Panc1 (cell line): ENCODE results near the gene CA9. TPM values are rescaled to one million over a fixed set of nuclear protein-coding genes. Genes with fewer than 3 reads are reported as not detected.

Experiments used
- ATAC-seq: fragments of 200-7000 bp; cut with Tn5 transposase; 2 replicates; pipeline ENCODE4 v1.9.1; 2020; ENCODE audit warnings: mild to moderate bottlenecking, moderate library complexity
- BruUV-seq: library from RNA; stranded (reverse); fragments of 400-500 nt; replicated peaks from 2 replicates; lab custom pipeline; 2021; lab: Mats Ljungman, UMichigan
- CTCF ChIA-PET: fragments of 300-600 bp; sonication (Branson Sonifier 250); formaldehyde crosslinking; loops from one replicate; lab custom pipeline; 2022; ENCODE audit warnings: antibody characterized with exemption; lab: Charles Lee
- POLR2A ChIA-PET: fragments of 300-600 bp; sonication (Branson Sonifier 250); formaldehyde crosslinking; loops from one replicate; lab custom pipeline; 2022; ENCODE audit warnings: antibody characterized with exemption; lab: Charles Lee
- DNase-seq: peaks from one replicate; pipeline ENCODE4 v3.0.0-alpha.2; 2010; ENCODE audit warnings: low read depth, low spot score
- H3K27ac ChIP-seq: 2 replicates; pipeline ENCODE4 v1.5.1; 2011; ENCODE audit warnings: mild to moderate bottlenecking, low read length, inconsistent platforms
- H3K27me3 ChIP-seq: fragments of 200-500 bp; sonication (Bioruptor generic); 2 replicates; pipeline ENCODE4 v1.6.0; 2014; ENCODE audit warnings: low read length, inconsistent platforms; ENCODE audit not compliant: control insufficient read depth, insufficient read depth
- H3K36me3 ChIP-seq: fragments of 200-500 bp; sonication (Bioruptor generic); 2 replicates; pipeline ENCODE4 v1.5.1; 2014; ENCODE audit warnings: inconsistent platforms, mild to moderate bottlenecking, low read length, moderate library complexity; ENCODE audit not compliant: control insufficient read depth, insufficient read depth
- H3K4me1 ChIP-seq: 2 replicates; pipeline ENCODE4 v1.5.1; 2011; ENCODE audit warnings: inconsistent platforms, mild to moderate bottlenecking, low read length, moderate library complexity; ENCODE audit not compliant: control insufficient read depth, insufficient read depth
- H3K4me3 ChIP-seq, 2 experiments: 2 replicates each; pipeline ENCODE4 v1.5.1; 2011 to 2012; ENCODE audit warnings: low read depth in 2 of 2, low read length in 2 of 2, mild to moderate bottlenecking in 2 of 2, inconsistent platforms in 1 of 2, moderate library complexity in 1 of 2
- H3K9me3 ChIP-seq: fragments of 200-500 bp; sonication (Bioruptor generic); 2 replicates; pipeline ENCODE4 v1.5.1; 2014; ENCODE audit warnings: low read depth, mild to moderate bottlenecking, inconsistent platforms, low read length, moderate library complexity; ENCODE audit not compliant: control insufficient read depth, insufficient read depth
- POLR2AphosphoS5 ChIP-seq: IDR thresholded peaks from 2 replicates; pipeline ENCODE4 v1.6.1; 2012; ENCODE audit warnings: mild to moderate bottlenecking, low read depth, low read length, moderate library complexity
- SIN3A ChIP-seq: IDR thresholded peaks from 2 replicates; pipeline ENCODE4 v1.6.1; 2012; ENCODE audit warnings: low read depth, mild to moderate bottlenecking, low read length, moderate library complexity, borderline replicate concordance; ENCODE audit not compliant: insufficient read depth
- TCF7L2 ChIP-seq: IDR thresholded peaks from 2 replicates; pipeline ENCODE4 v1.6.1; 2011; ENCODE audit warnings: mild to moderate bottlenecking, low read depth, low read length, inconsistent platforms
- in situ Hi-C: cut with HindIII; loops from 2 replicates; pipeline ENCODE4 v1.10.0; 2016; ENCODE audit warnings: low sequenced_read_pairs, low pct_unique_long_range_greater_than_20kb
- intact Hi-C: fragments of 100-400 bp; cut with micrococcal nuclease; formaldehyde crosslinking; loops from one replicate; pipeline ENCODE4 v1.10.0; 2022; ENCODE audit not compliant: unreplicated experiment
- total RNA-seq: library from RNA; stranded (reverse); gene quantifications from one replicate; pipeline ENCODE4 v1.2.1, GENCODE V29; 2021; ENCODE audit not compliant: unreplicated experiment
- TF ChIP-seq, protein P1 (sequence below): fragments of 450-650 bp; IDR thresholded peaks from 2 replicates; pipeline ENCODE4 v1.5.1; 2017; ENCODE audit warnings: mild to moderate bottlenecking
- TF ChIP-seq, protein P2 (sequence below), 2 experiments: IDR thresholded peaks; 2 replicates each; pipeline ENCODE4 v1.6.1; 2011 to 2012; ENCODE audit warnings: low read depth in 2 of 2, control low read depth in 1 of 2, low read length in 1 of 2, mild to moderate bottlenecking in 1 of 2, moderate library complexity in 1 of 2; ENCODE audit not compliant: insufficient read depth in 1 of 2

Gene CA9
- total RNA-seq, 1 experiment from 2014 or later, result 0.31 TPM

DNA sequence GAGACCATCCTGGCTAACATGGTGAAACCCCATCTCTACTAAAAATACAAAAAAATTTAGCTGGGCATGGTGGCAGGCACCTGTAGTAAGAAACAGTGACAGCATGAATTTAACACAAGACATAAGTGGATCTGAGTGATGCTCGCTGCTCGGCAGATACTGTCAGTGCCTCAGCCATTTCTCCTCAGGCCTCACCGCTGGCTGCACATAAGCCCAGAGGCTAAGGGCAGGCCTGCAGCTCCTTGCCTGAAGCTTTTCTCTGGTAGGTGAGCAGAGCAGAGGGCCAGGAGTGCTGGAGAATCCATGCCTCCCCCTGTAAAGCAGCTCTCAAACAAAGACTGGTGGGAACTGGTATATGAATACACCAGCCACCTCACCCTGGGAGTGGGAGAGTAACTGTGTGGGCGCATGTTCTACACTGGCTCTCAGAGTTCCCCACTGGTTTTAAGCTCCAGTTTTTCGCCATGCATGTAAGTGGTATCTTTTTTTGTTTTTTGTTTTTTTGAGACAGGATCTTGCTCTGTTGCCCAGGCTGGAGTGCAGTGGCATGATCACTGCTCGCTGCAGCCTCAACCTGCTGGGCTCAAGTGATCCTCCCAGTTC lies 45.2 kb upstream of the CA9 start:
- TF ChIP-seq POLR2AphosphoS5 (no peak), SIN3A (no peak)
- TF ChIP-seq, protein P1, sequence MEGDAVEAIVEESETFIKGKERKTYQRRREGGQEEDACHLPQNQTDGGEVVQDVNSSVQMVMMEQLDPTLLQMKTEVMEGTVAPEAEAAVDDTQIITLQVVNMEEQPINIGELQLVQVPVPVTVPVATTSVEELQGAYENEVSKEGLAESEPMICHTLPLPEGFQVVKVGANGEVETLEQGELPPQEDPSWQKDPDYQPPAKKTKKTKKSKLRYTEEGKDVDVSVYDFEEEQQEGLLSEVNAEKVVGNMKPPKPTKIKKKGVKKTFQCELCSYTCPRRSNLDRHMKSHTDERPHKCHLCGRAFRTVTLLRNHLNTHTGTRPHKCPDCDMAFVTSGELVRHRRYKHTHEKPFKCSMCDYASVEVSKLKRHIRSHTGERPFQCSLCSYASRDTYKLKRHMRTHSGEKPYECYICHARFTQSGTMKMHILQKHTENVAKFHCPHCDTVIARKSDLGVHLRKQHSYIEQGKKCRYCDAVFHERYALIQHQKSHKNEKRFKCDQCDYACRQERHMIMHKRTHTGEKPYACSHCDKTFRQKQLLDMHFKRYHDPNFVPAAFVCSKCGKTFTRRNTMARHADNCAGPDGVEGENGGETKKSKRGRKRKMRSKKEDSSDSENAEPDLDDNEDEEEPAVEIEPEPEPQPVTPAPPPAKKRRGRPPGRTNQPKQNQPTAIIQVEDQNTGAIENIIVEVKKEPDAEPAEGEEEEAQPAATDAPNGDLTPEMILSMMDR, result no peak
- no TSS peak for BruUV-seq
- no peak overlapping the region for H3K4me3 ChIP-seq
- no peak overlapping the region for H3K27ac ChIP-seq
- in situ Hi-C loops, result no loop called here
- H3K36me3 ChIP-seq, result no peaks in the 10 kb centered on the region
- no peaks in the 10 kb centered on the region for H3K4me1 ChIP-seq
- DNase-seq (no peak), ATAC-seq (no peak)
- CTCF ChIA-PET, result interaction anchor here (0.9 kb wide), 1 partner anchor 16 kb away, joined by 3 read pairs; no protein-coding TSS in a partner anchor
- no peaks in the 10 kb centered on the region for H3K9me3 ChIP-seq
- POLR2A ChIA-PET, result interaction anchor here (0.6 kb wide), 2 partner anchors 62 to 347 kb away, joined by 3 to 6 read pairs; no protein-coding TSS in a partner anchor
- H3K27me3 ChIP-seq, result no peaks in the 10 kb centered on the region
- intact Hi-C loops, result no loop called here

DNA sequence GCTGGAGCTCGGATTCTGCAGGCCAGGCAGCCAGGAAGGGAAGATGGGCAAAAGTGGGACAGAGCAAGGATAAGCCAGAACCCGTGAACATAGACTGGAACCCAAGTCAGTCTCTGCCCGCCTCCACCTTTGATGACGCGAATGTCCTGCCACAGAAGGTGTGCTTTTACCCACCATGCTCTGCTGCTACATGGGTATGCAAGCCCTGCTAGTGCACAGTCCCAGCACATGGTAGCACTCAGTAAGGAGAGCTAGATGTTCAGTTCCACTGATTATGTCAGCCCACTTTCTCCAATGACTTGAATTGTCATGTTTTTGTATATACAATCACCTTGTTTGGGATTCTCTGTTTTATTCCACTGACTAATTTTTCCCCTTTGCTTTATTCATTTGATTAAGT lies 44.1 kb upstream of the CA9 start:
- POLR2A ChIA-PET, result interaction anchor here (0.5 to 0.6 kb wide), 2 partner anchors 29 to 102 kb away, joined by 3 to 9 read pairs; partner anchors contain the start of gene CCDC107
- in situ Hi-C loops (no loop called here), intact Hi-C loops (no loop called here)

DNA sequence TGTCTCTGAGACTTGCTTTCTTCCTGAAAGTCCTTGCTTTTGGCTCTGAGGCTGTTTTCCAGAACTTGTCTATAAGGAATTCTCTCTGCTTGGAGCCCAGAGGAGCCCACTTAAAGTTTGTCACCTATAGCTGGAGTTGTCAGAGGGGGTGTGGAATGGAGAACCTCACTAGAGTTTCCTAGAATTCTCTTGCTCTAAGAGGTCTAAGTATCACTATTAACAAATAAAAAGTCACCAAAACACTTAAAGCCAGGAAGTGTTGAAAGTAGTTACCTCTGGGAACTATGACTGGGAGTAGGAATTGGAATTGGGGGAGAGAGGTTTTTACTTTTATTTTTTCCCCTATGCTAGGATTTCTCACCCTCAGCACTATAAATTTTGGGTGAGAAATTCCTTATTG lies 38.0 kb upstream of the CA9 start:
- Histone ChIP-seq H3K36me3 (no peaks in the 10 kb centered on the region), H3K4me1 (0 out of 2 replicates have a peak, but pooled peaks cover 3% of the 10 kb centered on the region), H3K27me3 (no peaks in the 10 kb centered on the region), H3K9me3 (no peaks in the 10 kb centered on the region), H3K27ac (no peak overlapping the region), H3K4me3 (no peak overlapping the region)
- no peak for TF ChIP-seq TCF7L2
- no peak for TF ChIP-seq POLR2AphosphoS5
- TF ChIP-seq, protein P1, result no peak
- TF ChIP-seq, protein P2, sequence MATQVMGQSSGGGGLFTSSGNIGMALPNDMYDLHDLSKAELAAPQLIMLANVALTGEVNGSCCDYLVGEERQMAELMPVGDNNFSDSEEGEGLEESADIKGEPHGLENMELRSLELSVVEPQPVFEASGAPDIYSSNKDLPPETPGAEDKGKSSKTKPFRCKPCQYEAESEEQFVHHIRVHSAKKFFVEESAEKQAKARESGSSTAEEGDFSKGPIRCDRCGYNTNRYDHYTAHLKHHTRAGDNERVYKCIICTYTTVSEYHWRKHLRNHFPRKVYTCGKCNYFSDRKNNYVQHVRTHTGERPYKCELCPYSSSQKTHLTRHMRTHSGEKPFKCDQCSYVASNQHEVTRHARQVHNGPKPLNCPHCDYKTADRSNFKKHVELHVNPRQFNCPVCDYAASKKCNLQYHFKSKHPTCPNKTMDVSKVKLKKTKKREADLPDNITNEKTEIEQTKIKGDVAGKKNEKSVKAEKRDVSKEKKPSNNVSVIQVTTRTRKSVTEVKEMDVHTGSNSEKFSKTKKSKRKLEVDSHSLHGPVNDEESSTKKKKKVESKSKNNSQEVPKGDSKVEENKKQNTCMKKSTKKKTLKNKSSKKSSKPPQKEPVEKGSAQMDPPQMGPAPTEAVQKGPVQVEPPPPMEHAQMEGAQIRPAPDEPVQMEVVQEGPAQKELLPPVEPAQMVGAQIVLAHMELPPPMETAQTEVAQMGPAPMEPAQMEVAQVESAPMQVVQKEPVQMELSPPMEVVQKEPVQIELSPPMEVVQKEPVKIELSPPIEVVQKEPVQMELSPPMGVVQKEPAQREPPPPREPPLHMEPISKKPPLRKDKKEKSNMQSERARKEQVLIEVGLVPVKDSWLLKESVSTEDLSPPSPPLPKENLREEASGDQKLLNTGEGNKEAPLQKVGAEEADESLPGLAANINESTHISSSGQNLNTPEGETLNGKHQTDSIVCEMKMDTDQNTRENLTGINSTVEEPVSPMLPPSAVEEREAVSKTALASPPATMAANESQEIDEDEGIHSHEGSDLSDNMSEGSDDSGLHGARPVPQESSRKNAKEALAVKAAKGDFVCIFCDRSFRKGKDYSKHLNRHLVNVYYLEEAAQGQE (IDR thresholded peaks at IDR 0.05; ENCODE audit: insufficient read depth in 1 of 2, low read depth in 2 of 2, low read length in 1 of 2), result no peak
- no peak for TF ChIP-seq SIN3A
- BruUV-seq, result no TSS peak
- no peak for DNase-seq
- POLR2A ChIA-PET, result no interaction called here
- in situ Hi-C loops, result no loop called here
- CTCF ChIA-PET, result no interaction called here
- ATAC-seq, result no peak
- intact Hi-C loops, result no loop called here

More for the DNA sequence above, 44.1 kb upstream of the CA9 start:
- ATAC-seq (no peak), DNase-seq (no peak)
- Histone ChIP-seq H3K9me3 (no peaks in the 10 kb centered on the region), H3K27me3 (no peaks in the 10 kb centered on the region), H3K4me1 (0 out of 2 replicates have a peak, but pooled peaks cover 1% of the 10 kb centered on the region), H3K36me3 (no peaks in the 10 kb centered on the region), H3K4me3 (no peak overlapping the region), H3K27ac (no peak overlapping the region)
- no TSS peak for BruUV-seq
- CTCF ChIA-PET, result interaction anchor here (0.9 to 1.7 kb wide), 2 partner anchors 18 to 26 kb away, joined by 3 read pairs; no protein-coding TSS in a partner anchor
- TF ChIP-seq, protein P1, result no peak
